Measurements from ENCODE around the gene SWT1. TPM values are rescaled to one million over a fixed set of nuclear protein-coding genes. Genes with fewer than 3 reads are reported as not detected.

SWT1 gene
- total RNA-seq, 2 experiments from 2014 or later = 4.1 to 5.3 TPM

- no peak overlapping the region for H3K27ac Mint-ChIP-seq
- POLR2A ChIA-PET = interaction anchor here (0.8 kb wide), 1 partner anchor 19 kb away, joined by 4 read pairs; no protein-coding TSS in a partner anchor
These were observed 105.2 kb downstream of the SWT1 start for GRCh38 chr1:185262151-185262550.

GRCh38 chr1:185263292-185263691, 106.3 kb downstream of the SWT1 start:
- CTCF ChIA-PET = no interaction called here
- Mint-ChIP-seq H3K27ac (no peak overlapping the region), H3K4me1 (ENCODE audit: low read depth) (peaks cover 10% of the 10 kb centered on the region), H3K27me3 (no peaks in the 10 kb centered on the region), H3K9me3 (peaks cover 5% of the 10 kb centered on the region), H3K4me3 (no peak overlapping the region), H3K36me3 (ENCODE audit: low read depth) (peaks cover 27% of the 10 kb centered on the region)
- no peak overlapping the region for H3K4me3 ChIP-seq (ENCODE audit: low read length)
- POLR2A ChIA-PET = interaction anchor here (1.4 kb wide), 1 partner anchor 54 kb away, joined by 5 read pairs; the partner anchor contains the start of gene IVNS1ABP
- H3K27ac ChIP-seq (ENCODE audit: low read depth in 1 of 2, low read length in 2 of 2) = no peak overlapping the region
- no peaks in the 10 kb centered on the region for H3K27me3 ChIP-seq (ENCODE audit: control insufficient read depth in 1 of 2, insufficient read depth in 2 of 2, low read length in 2 of 2)
- ATAC-seq (ENCODE audit: poor library complexity) = no peak
- peaks cover 0 to 4% of the 10 kb centered on the region in 2 experiments for H3K9me3 ChIP-seq (ENCODE audit: control insufficient read depth in 1 of 2, insufficient read depth in 1 of 2, low read length in 2 of 2)
- intact Hi-C loops (cut with DNase I, micrococcal nuclease) = no loop called here
- no peak for TF ChIP-seq CTCF (IDR thresholded peaks at IDR 0.05)
- no peaks in the 10 kb centered on the region for H3K36me3 ChIP-seq (ENCODE audit: insufficient read depth, low read length)
- DNase-seq = no peak
- H3K4me1 ChIP-seq (ENCODE audit: insufficient read depth, low read length) = no peaks in the 10 kb centered on the region

More at GRCh38 chr1:185262151-185262550, 105.2 kb downstream of the SWT1 start:
- ATAC-seq (ENCODE audit: poor library complexity) (no peak), DNase-seq (no peak)
- Histone ChIP-seq H3K27me3 (ENCODE audit: control insufficient read depth in 1 of 2, insufficient read depth in 2 of 2, low read length in 2 of 2) (no peaks in the 10 kb centered on the region), H3K27ac (ENCODE audit: low read depth in 1 of 2, low read length in 2 of 2) (no peak overlapping the region), H3K36me3 (ENCODE audit: insufficient read depth, low read length) (no peaks in the 10 kb centered on the region), H3K4me3 (ENCODE audit: low read length) (no peak overlapping the region), H3K9me3 (ENCODE audit: control insufficient read depth in 1 of 2, insufficient read depth in 1 of 2, low read length in 2 of 2) (peaks cover 0 to 4% of the 10 kb centered on the region in 2 experiments), H3K4me1 (ENCODE audit: insufficient read depth, low read length) (no peaks in the 10 kb centered on the region)
- peaks cover 5% of the 10 kb centered on the region for H3K9me3 Mint-ChIP-seq
- intact Hi-C loops (cut with DNase I, micrococcal nuclease) = no loop called here
- H3K4me3 Mint-ChIP-seq = no peak overlapping the region
- TF ChIP-seq CTCF (IDR thresholded peaks at IDR 0.05) = no peak
- peaks cover 16% of the 10 kb centered on the region for H3K4me1 Mint-ChIP-seq (ENCODE audit: low read depth)
- H3K36me3 Mint-ChIP-seq (ENCODE audit: low read depth) = peaks cover 32% of the 10 kb centered on the region
- CTCF ChIA-PET = no interaction called here
- H3K27me3 Mint-ChIP-seq = no peaks in the 10 kb centered on the region

- Mint-ChIP-seq H3K9me3 (peaks cover 5% of the 10 kb centered on the region), H3K27ac (no peak overlapping the region), H3K27me3 (no peaks in the 10 kb centered on the region), H3K36me3 (ENCODE audit: low read depth) (peaks cover 22% of the 10 kb centered on the region), H3K4me1 (ENCODE audit: low read depth) (peaks cover 5% of the 10 kb centered on the region), H3K4me3 (no peak overlapping the region)
- H3K9me3 ChIP-seq (ENCODE audit: control insufficient read depth in 1 of 2, insufficient read depth in 1 of 2, low read length in 2 of 2) = peaks cover 0 to 5% of the 10 kb centered on the region in 2 experiments
- no peak overlapping the region for H3K27ac ChIP-seq (ENCODE audit: low read depth in 1 of 2, low read length in 2 of 2)
- no peak overlapping the region for H3K4me3 ChIP-seq (ENCODE audit: low read length)
- POLR2A ChIA-PET = interaction anchor here (1.4 kb wide), 2 partner anchors 17 to 54 kb away, joined by 3 to 5 read pairs; partner anchors contain the start of gene IVNS1ABP
- H3K27me3 ChIP-seq (ENCODE audit: control insufficient read depth in 1 of 2, insufficient read depth in 2 of 2, low read length in 2 of 2) = no peaks in the 10 kb centered on the region
- CTCF ChIA-PET = no interaction called here
- DNase-seq = no peak
- no peaks in the 10 kb centered on the region for H3K4me1 ChIP-seq (ENCODE audit: insufficient read depth, low read length)
- TF ChIP-seq CTCF (IDR thresholded peaks at IDR 0.05) = no peak
- H3K36me3 ChIP-seq (ENCODE audit: insufficient read depth, low read length) = no peaks in the 10 kb centered on the region
- intact Hi-C loops (cut with DNase I, micrococcal nuclease) = no loop called here
- ATAC-seq (ENCODE audit: poor library complexity) = no peak
These were observed 106.8 kb downstream of the SWT1 start for GRCh38 chr1:185263780-185264179.
